Mucosa of rectum (tissue), 2 donors: ENCODE results near the gene MAGIX.

Experiments used
- H3K27ac ChIP-seq, 2 donors: one replicate each; pipeline ENCODE4 v1.7.0; 2013; ENCODE audit warnings: inconsistent platforms in 2 of 2, low read depth in 2 of 2, low read length in 2 of 2
- H3K27me3 ChIP-seq, 2 donors: one replicate each; pipeline ENCODE4 v1.7.0; 2013; ENCODE audit warnings: low read length in 2 of 2; ENCODE audit not compliant: control insufficient read depth in 2 of 2, insufficient read depth in 2 of 2
- H3K36me3 ChIP-seq, 2 donors: one replicate each; pipeline ENCODE4 v1.7.0; 2013; ENCODE audit warnings: low read length in 2 of 2; ENCODE audit not compliant: control insufficient read depth in 2 of 2, insufficient read depth in 2 of 2
- H3K4me1 ChIP-seq, 2 donors: one replicate each; pipeline ENCODE4 v1.7.0; 2013; ENCODE audit warnings: low read length in 2 of 2, mild to moderate bottlenecking in 1 of 2; ENCODE audit not compliant: control insufficient read depth in 2 of 2, insufficient read depth in 2 of 2
- H3K4me3 ChIP-seq, 2 donors: one replicate each; pipeline ENCODE4 v1.7.0; 2013; ENCODE audit warnings: low read length in 2 of 2
- H3K9ac ChIP-seq, 2 donors: one replicate each; pipeline ENCODE4 v1.7.0; 2013; ENCODE audit warnings: low read length in 2 of 2, low read depth in 1 of 2, mild to moderate bottlenecking in 1 of 2
- H3K9me3 ChIP-seq, 2 donors: one replicate each; pipeline ENCODE4 v1.7.0; 2013; ENCODE audit warnings: low read length in 2 of 2; ENCODE audit not compliant: control insufficient read depth in 2 of 2
- donor health status: healthy.
- donor health status: Normal muscosa, but diverticular disease.

Gene MAGIX

GRCh38 chrX:49157194-49157593, 5.4 kb upstream of the MAGIX start:
- H3K9me3 ChIP-seq = no peaks in the 10 kb centered on the region
- H3K27ac ChIP-seq = no peak overlapping the region
- no peaks in the 10 kb centered on the region for H3K36me3 ChIP-seq
- peaks cover 0 to 4% of the 10 kb centered on the region in 2 donors for H3K4me1 ChIP-seq
- H3K9ac ChIP-seq = no peak overlapping the region
- H3K4me3 ChIP-seq = no peak overlapping the region
- no peaks in the 10 kb centered on the region for H3K27me3 ChIP-seq

- Histone ChIP-seq H3K9me3 (no peaks in the 10 kb centered on the region), H3K9ac (no peak overlapping the region), H3K27me3 (no peaks in the 10 kb centered on the region), H3K4me1 (peaks cover 5 to 12% of the 10 kb centered on the region in 2 donors), H3K4me3 (no peak overlapping the region), H3K36me3 (no peaks in the 10 kb centered on the region), H3K27ac (no peak overlapping the region)
Observed at GRCh38 chrX:49160908-49161307, 1.6 kb upstream of the MAGIX start.

GRCh38 chrX:49161632-49162031, 926 bp upstream of the MAGIX start:
- Histone ChIP-seq H3K9me3 (no peaks in the 10 kb centered on the region), H3K27ac (peak overlapping the region; percentile 40 to 57), H3K9ac (no peak overlapping the region), H3K27me3 (no peaks in the 10 kb centered on the region), H3K4me1 (peaks cover 5 to 14% of the 10 kb centered on the region in 2 donors), H3K4me3 (no peak overlapping the region), H3K36me3 (no peaks in the 10 kb centered on the region)

GRCh38 chrX:49163555-49164419, 1.2 kb downstream of the MAGIX start:
- Histone ChIP-seq H3K9me3 (no peaks in the 10 kb centered on the region), H3K4me3 (peak overlapping the region; percentile 64), H3K27ac (peak overlapping the region; percentile 92), H3K4me1 (peaks cover 8 to 23% of the 10 kb centered on the region in 2 donors), H3K27me3 (no peaks in the 10 kb centered on the region), H3K36me3 (no peaks in the 10 kb centered on the region), H3K9ac (peak overlapping the region; percentile 56 to 81)

GRCh38 chrX:49164589-49165360, 2.2 kb downstream of the MAGIX start:
- H3K9me3 ChIP-seq = no peaks in the 10 kb centered on the region
- peaks cover 8 to 23% of the 10 kb centered on the region in 2 donors for H3K4me1 ChIP-seq
- peak overlapping the region; percentile 92 for H3K27ac ChIP-seq
- H3K9ac ChIP-seq = no peak overlapping the region
- H3K4me3 ChIP-seq = no peak overlapping the region
- no peaks in the 10 kb centered on the region for H3K27me3 ChIP-seq
- no peaks in the 10 kb centered on the region for H3K36me3 ChIP-seq

- Histone ChIP-seq H3K9ac (peak overlapping the region; percentile 68 to 73), H3K27me3 (no peaks in the 10 kb centered on the region), H3K9me3 (no peaks in the 10 kb centered on the region), H3K4me3 (peak overlapping the region; percentile 50 to 69), H3K4me1 (peaks cover 8 to 23% of the 10 kb centered on the region in 2 donors), H3K36me3 (no peaks in the 10 kb centered on the region), H3K27ac (peak overlapping the region; percentile 93 to 94)
Observed at GRCh38 chrX:49165901-49166881, 3.6 kb downstream of the MAGIX start.

GRCh38 chrX:49166914-49167739, 4.6 kb downstream of the MAGIX start:
- no peaks in the 10 kb centered on the region for H3K27me3 ChIP-seq
- peak overlapping the region; percentile 50 to 69 for H3K4me3 ChIP-seq
- peaks cover 8 to 23% of the 10 kb centered on the region in 2 donors for H3K4me1 ChIP-seq
- peak overlapping the region; percentile 93 to 94 for H3K27ac ChIP-seq
- H3K36me3 ChIP-seq = no peaks in the 10 kb centered on the region
- H3K9me3 ChIP-seq = no peaks in the 10 kb centered on the region
- H3K9ac ChIP-seq = peak overlapping the region; percentile 68 to 73

- Histone ChIP-seq H3K4me3 (peak overlapping the region; percentile 50 to 69), H3K27ac (peak overlapping the region; percentile 93 to 94), H3K9me3 (no peaks in the 10 kb centered on the region), H3K27me3 (no peaks in the 10 kb centered on the region), H3K9ac (peak overlapping the region; percentile 68 to 73), H3K36me3 (no peaks in the 10 kb centered on the region), H3K4me1 (peaks cover 9 to 23% of the 10 kb centered on the region in 2 donors)
Observed at GRCh38 chrX:49167740-49168108, 5.2 kb downstream of the MAGIX start.

- H3K36me3 ChIP-seq = peaks cover 3 to 7% of the 10 kb centered on the region in 2 donors
- H3K9me3 ChIP-seq = no peaks in the 10 kb centered on the region
- peaks cover 10 to 20% of the 10 kb centered on the region in 2 donors for H3K4me1 ChIP-seq
- H3K4me3 ChIP-seq = peak within 1 kb of the TSS; percentile 68 to 75
- peak within 1 kb of the TSS; percentile 92 to 95 for H3K27ac ChIP-seq
- peak within 1 kb of the TSS; percentile 89 to 90 for H3K9ac ChIP-seq
- no peaks in the 10 kb centered on the region for H3K27me3 ChIP-seq
Observed at GRCh38 chrX:49171752-49172279, 9.3 kb downstream of the MAGIX start, which contains the start of gene PLP2. Gene PLP2 (plus strand): TSS chrX:49171898. CDS start chrX:49172001, 103 bp downstream.
